Ovary (tissue), 9 donors: ENCODE data around the gene TAF4. TPM values are rescaled to one million over a fixed set of nuclear protein-coding genes. Genes with fewer than 3 reads are reported as not detected.

Experiments
- DNase-seq, 5 donors: peaks; one replicate each; pipeline ENCODE4 v3.0.0-alpha.2; 2019 to 2020
- H3K27ac ChIP-seq, 2 donors: fragments of 200-600 bp; one replicate each; pipeline versions ENCODE4 v1.5.1 to v1.8.0; 2019 to 2022
- H3K27me3 ChIP-seq: fragments of 200-600 bp; one replicate; pipeline ENCODE4 v1.8.0; 2022
- H3K36me3 ChIP-seq: fragments of 200-600 bp; sonication (generic); one replicate; pipeline ENCODE4 v1.5.1; 2019
- H3K4me1 ChIP-seq: one replicate; pipeline ENCODE4 v1.8.1; 2013; ENCODE audit warnings: mild to moderate bottlenecking, moderate library complexity; ENCODE audit not compliant: insufficient read depth
- H3K4me3 ChIP-seq: fragments of 200-600 bp; sonication (generic); one replicate; pipeline ENCODE4 v1.5.1; 2017
- H3K9me3 ChIP-seq, 2 donors: fragments of 200-600 bp in 1 of 2; sonication (generic) in 1 of 2; one replicate each; pipeline versions ENCODE4 v1.5.1 to v1.8.1; 2013 to 2019; ENCODE audit warnings: mild to moderate bottlenecking in 1 of 2, moderate library complexity in 1 of 2
- EP300 ChIP-seq: sonication (generic); formaldehyde crosslinking; IDR thresholded peaks from one replicate; pipeline ENCODE4 v1.6.1; 2017; ENCODE audit warnings: antibody characterized with exemption
- POLR2A ChIP-seq: fragments of 450-650 bp; IDR thresholded peaks from one replicate; pipeline ENCODE4 v1.6.1; 2017; ENCODE audit warnings: antibody characterized with exemption, mild to moderate bottlenecking, moderate library complexity
- WGBS, 3 donors: extraction: QIAGEN DNeasy Blood & Tissue Kit in 1 of 3; methylation state at CpG; one replicate each; pipeline versions ENCODE4 v1.1.5 to v1.1.7; 2013 to 2017; 5-methylcytosine and 5-hydroxymethylcytosine counted together
- intact Hi-C, 4 donors: fragments of 100-400 bp; cut with DNase I; formaldehyde crosslinking; loops; one replicate each; pipeline versions ENCODE4 v1.11.0 to v1.15.1; 2022 to 2023
- polyA plus RNA-seq, 2 donors: library from polyadenylated mRNA; stranded (reverse); fragments of 200-250 nt in 1 of 2; fragments of 350-450 nt in 1 of 2; fragmentation: Illumina TruSeq in 1 of 2; extraction: RNeasy Lipid Tissue Mini Kit (QIAGEN cat#74804) in 1 of 2; gene quantifications; one replicate each; pipeline ENCODE4 v1.2.3, GENCODE V29; 2013 to 2014
- total RNA-seq, 7 donors: library from RNA; depleted of rRNA in 2 of 7; stranded (reverse); fragments of >200 nt in 2 of 7; fragmentation: NEBNext Ultra II Directional in 3 of 7; extraction: Animal tissue kit (Norgen Biotek cat#: 25700) in 3 of 7; gene quantifications; one replicate each; pipeline versions ENCODE4 v1.1.0 to v1.2.4, GENCODE V29; 2016 to 2023
- TF ChIP-seq, protein P1 (sequence below), 3 donors: fragments of 450-650 bp in 2 of 3; fragments of 200-600 bp in 1 of 3; IDR thresholded peaks; one replicate each; pipeline versions ENCODE4 v1.5.1 to v1.8.0; 2016 to 2022; ENCODE audit warnings: antibody characterized with exemption in 3 of 3, mild to moderate bottlenecking in 1 of 3
- donor health status: DM: no; HTN: no; CAD: no; lungs with moderate emphysema.
- donor health status: DM: no; HTN: no; CAD: no.
- donor health status: Bipolar disorder and iron deficiency.
- donor health status: DM: yes; HTN: yes; CAD: no.
- donor health status: DM: no; HTN: no; CAD: no.
- donor health status: DM: yes; HTN: yes; CAD: no.

Gene TAF4
- total and polyA plus RNA-seq, 9 donors = 9.3 to 34.7 (median 19.8) TPM

DNA sequence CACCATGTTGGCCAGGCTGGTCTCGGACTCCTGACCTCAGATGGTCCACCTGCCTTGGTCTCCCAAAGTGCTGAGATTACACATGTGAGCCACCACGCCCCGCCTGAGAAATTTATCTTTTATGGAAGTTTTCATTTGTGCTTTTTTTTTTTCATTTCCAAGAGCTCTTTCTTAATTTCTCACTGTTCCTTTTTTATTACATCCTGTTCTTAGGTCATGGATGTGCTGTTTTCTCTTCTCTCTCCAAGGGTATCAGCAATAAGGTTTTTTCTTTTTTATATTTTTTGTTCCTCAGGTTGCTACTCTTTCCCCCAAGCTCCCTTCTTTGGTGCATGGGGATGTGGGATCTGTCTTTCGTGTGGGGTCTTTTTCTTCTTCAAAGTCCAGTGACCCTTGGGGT, 35.4 kb upstream of the TAF4 start:
- intact Hi-C loops = no loop called here
- Histone ChIP-seq H3K4me1 (no peaks in the 10 kb centered on the region), H3K36me3 (no peaks in the 10 kb centered on the region), H3K4me3 (no peak overlapping the region), H3K27me3 (no peaks in the 10 kb centered on the region), H3K27ac (no peak overlapping the region), H3K9me3 (peaks cover 0 to 6% of the 10 kb centered on the region in 2 donors)
- 92 to 93% (median 92%) methylated on average over 4 of the region's 4 CpGs for WGBS, 3 donors
- no peak for DNase-seq
- TF ChIP-seq POLR2A (no peak), EP300 (no peak)
- TF ChIP-seq, protein P1, sequence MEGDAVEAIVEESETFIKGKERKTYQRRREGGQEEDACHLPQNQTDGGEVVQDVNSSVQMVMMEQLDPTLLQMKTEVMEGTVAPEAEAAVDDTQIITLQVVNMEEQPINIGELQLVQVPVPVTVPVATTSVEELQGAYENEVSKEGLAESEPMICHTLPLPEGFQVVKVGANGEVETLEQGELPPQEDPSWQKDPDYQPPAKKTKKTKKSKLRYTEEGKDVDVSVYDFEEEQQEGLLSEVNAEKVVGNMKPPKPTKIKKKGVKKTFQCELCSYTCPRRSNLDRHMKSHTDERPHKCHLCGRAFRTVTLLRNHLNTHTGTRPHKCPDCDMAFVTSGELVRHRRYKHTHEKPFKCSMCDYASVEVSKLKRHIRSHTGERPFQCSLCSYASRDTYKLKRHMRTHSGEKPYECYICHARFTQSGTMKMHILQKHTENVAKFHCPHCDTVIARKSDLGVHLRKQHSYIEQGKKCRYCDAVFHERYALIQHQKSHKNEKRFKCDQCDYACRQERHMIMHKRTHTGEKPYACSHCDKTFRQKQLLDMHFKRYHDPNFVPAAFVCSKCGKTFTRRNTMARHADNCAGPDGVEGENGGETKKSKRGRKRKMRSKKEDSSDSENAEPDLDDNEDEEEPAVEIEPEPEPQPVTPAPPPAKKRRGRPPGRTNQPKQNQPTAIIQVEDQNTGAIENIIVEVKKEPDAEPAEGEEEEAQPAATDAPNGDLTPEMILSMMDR (IDR thresholded peaks at IDR 0.05) = no peak

DNA sequence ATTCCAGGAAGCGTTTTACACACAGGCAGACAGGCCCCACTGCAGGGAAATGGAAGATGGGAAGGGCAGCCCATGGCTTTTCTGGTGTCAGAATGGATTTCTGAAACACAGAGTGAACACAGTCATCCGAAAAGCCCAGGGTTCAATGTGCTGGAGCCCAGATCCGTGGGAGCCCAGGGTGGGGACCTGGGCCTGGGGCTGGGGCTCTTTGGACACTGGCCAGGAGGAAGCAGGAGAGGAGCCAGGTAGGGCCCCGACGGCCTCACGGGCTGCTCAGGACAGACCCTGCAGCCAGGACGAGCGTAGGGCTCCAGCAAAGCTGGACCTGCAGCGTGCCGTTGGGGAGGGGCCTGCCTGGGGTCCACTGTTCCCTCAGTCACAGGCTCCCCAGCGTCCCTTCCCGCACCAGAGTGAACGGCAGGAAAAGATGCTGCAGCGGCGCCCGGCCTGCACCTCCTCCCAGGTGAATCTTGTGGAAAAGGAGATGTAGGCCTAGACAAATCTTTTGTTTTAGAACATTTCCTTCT, 32.3 kb upstream of the TAF4 start:
- intact Hi-C loops = no loop called here
- WGBS, 3 donors = 69 to 77% (median 74%) methylated on average over 16 of the region's 16 CpGs
- DNase-seq = no peak

DNA sequence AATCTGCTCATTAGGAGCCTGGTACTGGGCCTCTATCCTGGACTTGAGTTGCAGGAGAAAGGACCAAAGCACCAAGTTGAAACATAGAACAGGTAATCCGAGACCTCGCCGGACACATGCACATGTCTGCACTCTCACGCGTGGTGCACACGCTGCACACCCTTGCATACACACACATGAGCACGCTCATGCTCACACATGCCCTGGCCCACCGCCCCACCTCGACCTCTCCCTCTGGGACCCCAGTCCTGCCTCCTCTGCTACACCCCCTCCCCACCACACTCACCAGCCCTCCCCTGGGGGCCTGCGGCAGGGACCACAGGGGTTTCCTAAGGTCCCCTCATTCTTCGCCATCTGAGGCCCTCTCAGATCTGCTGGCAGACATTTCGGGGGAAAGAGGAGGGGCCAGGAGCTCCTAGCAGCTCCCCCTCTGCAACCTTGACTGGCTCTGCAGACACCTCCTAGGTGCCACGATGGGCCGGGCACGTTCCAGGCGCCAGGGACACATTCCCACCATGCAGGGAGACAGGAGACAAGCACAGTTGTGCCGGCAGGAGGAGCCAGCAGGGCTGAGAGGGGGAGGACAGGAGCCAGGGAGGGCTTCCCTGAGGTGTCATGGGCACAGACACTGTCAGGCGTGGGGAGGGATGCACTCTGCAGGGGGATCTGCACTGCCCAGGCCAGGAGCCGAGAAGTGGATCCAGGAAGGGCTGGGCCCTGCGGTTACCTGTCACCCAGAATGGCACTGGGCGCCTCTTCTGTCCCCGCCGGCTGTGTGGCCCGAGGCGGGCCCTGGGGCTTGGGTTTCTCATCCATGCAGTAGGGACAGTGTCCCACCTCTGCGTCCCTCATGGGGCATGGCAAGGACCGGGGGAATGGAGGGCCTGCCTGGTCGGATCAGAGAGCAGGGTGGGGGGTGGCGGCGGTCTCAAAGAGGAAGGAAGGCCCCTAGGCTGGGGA, 31.0 kb upstream of the TAF4 start:
- Histone ChIP-seq H3K4me3 (no peak overlapping the region), H3K27ac (no peak overlapping the region), H3K27me3 (no peaks in the 10 kb centered on the region), H3K4me1 (no peaks in the 10 kb centered on the region), H3K9me3 (peaks cover 0 to 9% of the 10 kb centered on the region in 2 donors), H3K36me3 (no peaks in the 10 kb centered on the region)
- WGBS, 3 donors = 82 to 87% (median 84%) methylated on average over 27 to 30 of the region's 30 CpGs
- TF ChIP-seq, protein P1 (IDR thresholded peaks at IDR 0.05) = no peak
- TF ChIP-seq EP300 (no peak), POLR2A (no peak)
- DNase-seq = no peak
- intact Hi-C loops = no loop called here

More for the DNA sequence above, 32.3 kb upstream of the TAF4 start:
- TF ChIP-seq, protein P1 (IDR thresholded peaks at IDR 0.05) = no peak
- TF ChIP-seq POLR2A (no peak), EP300 (no peak)
- H3K9me3 ChIP-seq = peaks cover 0 to 7% of the 10 kb centered on the region in 2 donors
- no peaks in the 10 kb centered on the region for H3K4me1 ChIP-seq
- no peaks in the 10 kb centered on the region for H3K36me3 ChIP-seq
- no peaks in the 10 kb centered on the region for H3K27me3 ChIP-seq
- no peak overlapping the region for H3K4me3 ChIP-seq
- H3K27ac ChIP-seq = no peak overlapping the region

DNA sequence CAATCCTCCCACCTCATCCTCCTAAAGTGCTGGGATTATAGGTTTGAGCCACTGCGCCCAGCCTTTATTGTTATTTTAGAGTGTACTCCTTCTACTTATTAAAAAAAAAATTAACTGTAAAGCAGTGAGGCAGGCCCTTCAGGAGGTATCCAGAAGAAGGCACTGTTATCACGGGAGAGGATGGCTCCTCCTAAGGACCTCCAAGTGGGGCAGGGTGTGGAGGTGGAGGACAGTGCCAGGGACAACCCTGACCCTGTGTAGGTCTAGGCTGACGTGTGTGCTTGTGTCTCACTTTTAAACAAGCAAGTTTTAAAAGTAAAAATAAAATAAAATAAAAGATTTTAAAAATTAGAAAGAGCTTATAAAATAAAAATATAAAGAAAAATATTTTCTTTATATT, 23.7 kb upstream of the TAF4 start:
- intact Hi-C loops = no loop called here

More for the DNA sequence above, 23.7 kb upstream of the TAF4 start:
- peaks cover 0 to 3% of the 10 kb centered on the region in 2 donors for H3K9me3 ChIP-seq
- TF ChIP-seq, protein P1 (IDR thresholded peaks at IDR 0.05) = no peak
- TF ChIP-seq POLR2A (no peak), EP300 (no peak)
- no peaks in the 10 kb centered on the region for H3K36me3 ChIP-seq
- H3K4me3 ChIP-seq = no peak overlapping the region
- 26 to 31% (median 28%) methylated on average over 3 of the region's 3 CpGs for WGBS, 3 donors
- no peak overlapping the region for H3K27ac ChIP-seq
- H3K4me1 ChIP-seq = no peaks in the 10 kb centered on the region
- no peaks in the 10 kb centered on the region for H3K27me3 ChIP-seq
- DNase-seq = no peak
